NCI-H1105 (cell line): Measurements from ENCODE around the gene ACADS.

Experiments used
- DNase-seq: peaks from one replicate; lab custom pipeline; 2025; lab: John Stamatoyannopoulos, UW

The ACADS gene, protein sequence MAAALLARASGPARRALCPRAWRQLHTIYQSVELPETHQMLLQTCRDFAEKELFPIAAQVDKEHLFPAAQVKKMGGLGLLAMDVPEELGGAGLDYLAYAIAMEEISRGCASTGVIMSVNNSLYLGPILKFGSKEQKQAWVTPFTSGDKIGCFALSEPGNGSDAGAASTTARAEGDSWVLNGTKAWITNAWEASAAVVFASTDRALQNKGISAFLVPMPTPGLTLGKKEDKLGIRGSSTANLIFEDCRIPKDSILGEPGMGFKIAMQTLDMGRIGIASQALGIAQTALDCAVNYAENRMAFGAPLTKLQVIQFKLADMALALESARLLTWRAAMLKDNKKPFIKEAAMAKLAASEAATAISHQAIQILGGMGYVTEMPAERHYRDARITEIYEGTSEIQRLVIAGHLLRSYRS

GRCh38 chr12:120725659-120726509 is at the start of gene ACADS:
ACADS (plus strand) TSS chr12:120725826; CDS start chr12:120725886, 60 bp downstream.
- DNase-seq, result peak; percentile 90

DNA sequence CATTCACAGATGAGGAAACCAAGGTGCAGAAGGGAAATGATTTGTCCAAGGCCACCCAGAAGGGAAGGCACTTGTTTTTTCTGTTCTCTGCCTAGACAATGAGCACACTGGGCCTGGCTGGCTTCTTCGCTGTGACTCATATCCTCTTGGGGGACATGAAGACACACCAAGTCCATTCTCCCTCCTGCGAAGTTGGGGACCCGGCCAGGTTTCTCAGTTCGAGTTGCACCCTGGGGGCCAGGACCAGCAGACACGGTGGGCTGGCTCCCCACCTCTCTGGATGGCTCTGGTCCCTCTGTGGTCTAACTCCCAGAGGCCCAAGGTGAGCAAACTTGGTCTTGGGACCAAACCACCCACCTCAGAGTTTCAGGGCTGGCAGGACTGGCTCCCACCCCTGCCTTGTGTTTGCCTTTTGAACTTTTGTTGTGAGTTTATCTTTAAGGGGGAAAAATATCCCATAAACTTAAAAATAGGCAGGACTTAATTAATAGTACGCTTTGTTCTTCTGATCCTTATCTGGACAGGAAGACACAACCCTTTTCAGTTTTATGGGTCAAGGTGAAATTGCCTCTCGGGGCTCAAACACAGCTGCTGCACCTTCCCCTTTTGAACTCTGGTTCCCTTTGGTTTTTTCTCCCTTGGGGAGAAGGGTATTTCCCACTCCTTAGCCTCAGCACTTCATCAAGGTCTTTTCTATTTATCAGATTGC is 47.7 kb upstream of the ACADS start:
- DNase-seq, result no peak

GRCh38 chr12:120678572-120678971 is 47.1 kb upstream of the ACADS start:
- no peak for DNase-seq

DNA sequence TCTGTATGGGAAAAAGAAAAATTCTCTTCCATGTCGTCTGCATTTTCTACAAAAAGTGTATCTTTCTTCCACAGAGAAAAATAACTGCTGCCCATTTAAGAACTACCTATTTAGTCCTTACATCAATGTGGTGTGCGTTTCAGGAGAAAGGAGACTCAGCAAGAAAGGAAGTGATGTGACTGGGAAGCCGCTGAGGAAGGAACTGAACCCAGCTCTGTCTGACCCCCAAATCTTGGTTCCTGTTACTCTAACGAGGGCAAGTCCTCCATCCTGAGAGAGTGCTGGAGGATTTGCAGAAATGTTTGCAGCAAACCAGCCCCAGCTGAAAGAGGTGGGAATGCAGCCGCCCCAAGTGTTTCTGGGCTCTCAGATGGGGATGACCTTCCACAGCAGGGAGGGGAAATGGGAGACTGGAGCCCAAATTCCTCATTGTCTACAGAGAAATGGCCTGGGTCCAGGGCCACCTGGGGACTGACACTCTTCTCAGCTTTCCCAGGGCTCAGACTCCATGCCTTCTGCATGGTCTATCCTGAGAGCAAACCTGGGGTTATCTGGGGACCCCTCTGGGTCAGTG is 45.4 kb upstream of the ACADS start:
- no peak for DNase-seq

DNA sequence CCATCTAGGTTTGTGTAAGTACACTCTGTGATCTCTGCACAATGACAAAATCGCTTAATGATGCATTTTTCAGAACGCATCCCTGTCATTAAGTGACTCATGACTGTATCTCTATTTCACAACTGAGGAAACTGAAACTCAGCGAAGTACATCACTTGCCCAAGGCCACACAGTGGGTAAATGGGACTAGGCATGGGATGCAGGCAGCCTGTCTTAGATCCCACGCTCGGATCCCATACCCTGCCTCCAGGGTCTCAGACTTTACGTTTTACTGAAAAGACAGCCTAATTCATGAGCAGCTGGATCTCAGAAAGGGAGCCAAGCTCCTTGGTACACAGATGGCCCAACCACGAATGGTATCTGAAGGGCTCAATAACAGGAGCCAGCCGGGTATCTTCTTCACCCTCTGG is 41.1 kb upstream of the ACADS start:
- DNase-seq, result no peak

DNA sequence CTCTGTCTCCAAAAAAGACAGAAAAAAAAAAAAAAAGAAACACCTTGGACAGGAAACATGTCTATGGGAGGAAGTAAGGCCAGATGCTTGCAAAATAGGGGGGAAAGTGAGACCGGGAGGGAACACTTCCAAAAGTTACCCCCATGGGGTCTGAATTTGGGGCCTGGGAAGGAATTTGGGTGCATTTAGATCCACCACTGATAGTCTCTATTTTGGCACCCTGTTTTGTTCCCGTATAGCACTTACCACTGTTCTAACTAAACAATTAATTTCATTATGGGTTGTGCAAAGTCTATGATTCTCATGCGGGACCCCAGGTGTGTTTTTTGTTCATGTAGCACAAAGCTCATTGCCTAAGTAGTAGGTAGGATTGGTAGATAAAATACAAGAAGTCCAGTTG is 40.1 kb upstream of the ACADS start:
- no peak for DNase-seq

GRCh38 chr12:120686151-120686689 is 39.4 kb upstream of the ACADS start:
- DNase-seq, result peak; percentile 99

DNA sequence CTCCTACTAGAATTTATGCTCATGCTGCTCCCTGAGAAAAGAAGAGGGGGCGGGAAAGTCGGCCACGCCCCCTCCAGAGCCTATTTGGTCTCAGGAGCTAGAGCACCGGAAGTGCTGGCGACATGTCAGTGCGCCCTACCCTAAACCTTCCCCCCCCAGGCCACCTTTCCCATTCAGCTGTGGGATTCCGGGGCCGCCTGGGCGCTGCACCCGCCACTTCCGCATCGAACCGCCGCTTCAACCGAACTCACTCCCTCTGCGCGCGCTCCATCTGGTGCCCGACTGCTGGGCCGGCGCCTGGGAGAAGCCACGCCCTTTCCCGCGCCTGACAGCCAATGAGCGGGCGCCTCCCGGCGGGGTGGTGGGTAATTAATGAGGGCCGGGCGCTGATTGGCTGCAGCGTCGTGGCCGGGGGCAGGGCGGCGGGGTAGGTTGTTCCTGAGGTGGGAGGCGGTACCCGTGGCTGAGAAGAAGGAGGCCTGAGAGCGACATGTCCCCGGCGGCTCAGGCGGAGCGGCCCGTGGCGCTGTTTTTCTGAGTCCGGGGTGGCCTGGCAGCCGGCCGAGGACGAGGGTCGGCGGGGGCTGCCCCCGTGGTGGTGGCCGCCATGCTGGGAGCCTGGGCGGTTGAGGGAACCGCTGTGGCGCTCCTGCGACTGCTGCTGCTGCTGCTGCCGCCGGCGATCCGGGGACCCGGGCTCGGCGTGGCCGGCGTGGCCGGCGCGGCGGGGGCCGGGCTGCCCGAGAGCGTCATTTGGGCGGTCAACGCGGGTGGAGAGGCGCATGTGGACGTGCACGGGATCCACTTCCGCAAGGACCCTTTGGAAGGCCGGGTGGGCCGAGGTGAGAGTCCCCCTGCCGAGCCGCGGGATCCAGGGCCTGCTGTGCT is 38.7 kb upstream of the ACADS start, which contains the start of gene MLEC:
TSS of gene MLEC (plus strand) at position 460 of the 888 bp plus-strand sequence. CDS start at position 608, 148 bp downstream.
- peak; percentile 99 for DNase-seq

DNA sequence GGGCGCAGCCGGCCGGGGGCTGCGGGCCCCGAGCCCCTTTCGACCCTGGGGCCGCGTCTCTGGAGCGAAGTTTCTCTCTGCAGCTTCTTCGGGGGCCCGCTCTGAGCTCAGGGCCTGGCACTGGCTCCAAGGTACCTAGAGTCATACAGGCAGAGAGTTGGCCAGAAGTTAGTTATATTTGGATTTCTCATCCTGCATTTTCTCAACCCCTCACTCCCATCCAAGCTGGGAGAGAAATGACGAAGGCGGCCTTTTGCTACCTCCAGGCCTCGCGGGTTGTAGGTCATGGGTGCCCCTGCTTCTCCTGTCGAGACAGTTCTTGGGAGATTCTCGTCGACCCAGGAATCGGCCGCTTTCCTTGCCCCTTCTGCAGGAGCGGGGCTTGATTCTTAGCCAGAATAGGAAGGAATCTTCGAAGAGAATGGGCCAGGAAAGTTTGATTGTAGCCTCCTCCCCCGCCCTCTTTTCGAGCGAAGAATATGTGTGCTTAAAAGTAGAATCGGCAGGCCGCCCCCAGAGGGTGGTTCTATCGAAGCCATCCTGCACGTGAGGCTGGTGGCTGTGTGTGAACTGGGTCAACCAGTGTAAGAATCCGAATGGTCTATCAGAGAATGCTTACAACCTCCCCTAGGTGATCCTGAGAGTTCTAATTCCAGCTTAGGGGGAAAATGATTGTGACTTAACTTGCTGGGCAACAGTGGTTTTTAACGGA is 37.9 kb upstream of the ACADS start:
- DNase-seq, result no peak

- no peak for DNase-seq
These were observed 37.0 kb upstream of the ACADS start for GRCh38 chr12:120688527-120689071.

GRCh38 chr12:120689397-120690082 is 36.1 kb upstream of the ACADS start:
- no peak for DNase-seq

DNA sequence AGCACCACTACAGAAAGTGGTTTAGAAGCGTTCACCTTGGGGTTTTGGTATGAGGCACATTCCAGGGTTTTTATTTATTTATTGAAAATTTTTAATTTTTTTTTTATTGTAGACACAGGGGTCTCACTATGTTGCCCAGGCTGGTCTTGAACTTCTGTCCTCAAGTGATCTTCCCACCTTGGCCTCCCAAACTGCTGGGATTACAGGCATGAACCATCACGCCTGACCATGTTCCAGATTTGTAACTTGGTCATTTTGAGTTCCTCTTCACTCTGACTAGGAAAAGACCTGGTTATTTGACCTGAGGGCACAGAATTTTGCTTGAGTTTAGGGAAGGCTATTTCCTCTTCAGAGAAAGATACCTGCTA is 35.6 kb upstream of the ACADS start:
- no peak for DNase-seq

GRCh38 chr12:120690978-120691377 is 34.6 kb upstream of the ACADS start:
- no peak for DNase-seq

- no peak for DNase-seq
These were observed 33.0 kb upstream of the ACADS start for GRCh38 chr12:120692524-120693033.

- DNase-seq, result no peak
These were observed 31.8 kb upstream of the ACADS start for GRCh38 chr12:120693848-120694247.

DNA sequence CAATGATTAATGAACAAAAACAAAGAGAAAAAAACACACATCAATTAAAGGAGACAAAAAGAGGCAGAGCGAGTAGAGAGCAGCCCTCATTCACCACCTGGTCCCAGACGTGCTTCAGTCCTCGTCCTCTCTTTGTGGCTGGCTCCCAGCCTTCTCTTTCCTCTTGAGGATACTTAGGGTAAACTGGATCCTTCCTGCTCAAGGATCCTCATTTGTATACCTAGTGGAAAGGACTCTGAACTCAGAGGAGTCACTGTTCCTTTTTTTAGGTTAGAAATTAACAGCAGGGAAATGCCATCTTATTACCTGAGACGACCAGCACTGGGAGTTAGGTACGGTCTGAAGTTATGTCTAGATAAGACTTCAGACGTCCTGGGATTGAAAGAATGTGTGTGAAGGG is 29.0 kb upstream of the ACADS start:
- DNase-seq, result no peak

DNA sequence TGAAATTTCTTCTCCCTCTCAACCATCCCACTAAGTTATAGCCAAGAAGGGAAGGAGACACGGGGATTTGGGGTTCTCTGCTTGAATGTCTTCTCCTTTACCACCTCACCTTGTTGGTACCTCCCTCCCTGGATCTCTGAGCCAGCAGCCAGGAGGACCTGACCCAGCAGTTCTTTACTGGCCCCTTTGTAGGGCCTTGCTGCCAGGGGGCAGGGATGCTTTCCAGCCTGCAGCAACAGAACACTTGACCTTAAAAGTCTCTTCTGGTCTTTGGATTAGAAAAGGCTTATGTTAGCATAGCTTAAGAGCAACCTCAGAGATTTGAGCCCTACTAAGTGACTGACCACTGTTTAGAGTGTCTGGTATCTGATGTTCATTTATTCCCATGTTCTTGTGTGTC is 28.3 kb upstream of the ACADS start:
- DNase-seq, result no peak

DNA sequence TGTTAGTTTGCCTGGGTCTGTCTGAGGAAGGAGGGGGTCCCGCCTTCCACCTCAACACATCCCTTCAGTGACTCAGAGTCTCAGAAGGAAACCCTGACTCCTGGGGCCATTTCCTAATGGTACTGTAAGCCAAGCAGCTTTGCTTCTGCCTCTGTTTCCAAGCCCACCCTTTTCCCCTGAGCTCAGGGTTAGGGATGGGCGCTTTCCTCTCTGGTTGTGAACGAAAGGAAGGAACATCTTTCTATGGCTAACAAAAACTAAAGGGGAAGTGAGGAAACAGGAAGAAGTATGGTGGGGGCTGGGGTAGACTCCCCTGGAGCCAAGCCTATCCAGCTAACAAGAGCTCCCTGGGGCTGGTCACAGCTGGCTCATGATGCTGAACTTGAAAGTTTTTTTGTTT is 27.0 kb upstream of the ACADS start:
- DNase-seq, result no peak

- no peak for DNase-seq
These were observed 26.1 kb upstream of the ACADS start for GRCh38 chr12:120699553-120699952.
